ENCODE results near the gene PTPA.

- TF ChIP-seq CTCF (IDR thresholded peaks at IDR 0.05) (no peak), POLR2A (IDR thresholded peaks at IDR 0.05) (no peak)
Observed at GRCh38 chr9:129095170-129095667, 16.0 kb upstream of the PTPA start.

Data from heart left ventricle (tissue), 13 donors.